Transverse colon (tissue), 4 donors: ENCODE data around the gene NKAIN2. TPM values are rescaled to one million over a fixed set of nuclear protein-coding genes. Genes with fewer than 3 reads are reported as not detected.

ENCODE experiments used
- DNase-seq: peaks from one replicate; pipeline ENCODE4 v3.0.0-alpha.2; 2019
- H3K27ac ChIP-seq, 4 donors: fragments of 200-600 bp; sonication (generic); 2 replicates each; pipeline ENCODE4 v1.5.1; 2016 to 2018; ENCODE audit warnings: inconsistent platforms in 4 of 4
- H3K27me3 ChIP-seq: fragments of 200-600 bp; sonication (generic); 2 replicates; pipeline ENCODE4 v1.5.1; 2017; ENCODE audit warnings: inconsistent platforms
- H3K36me3 ChIP-seq, 4 donors: fragments of 200-600 bp; sonication (generic); 2 replicates each; pipeline ENCODE4 v1.5.1; 2017 to 2019; ENCODE audit warnings: inconsistent platforms in 4 of 4
- H3K4me1 ChIP-seq, 4 donors: fragments of 200-600 bp; sonication (generic); 2 replicates each; pipeline ENCODE4 v1.5.1; 2017 to 2020; ENCODE audit warnings: inconsistent platforms in 4 of 4
- H3K4me3 ChIP-seq, 4 donors: fragments of 200-600 bp; sonication (generic); 1 replicate in 1 of 4; 2 replicates in 3 of 4; pipeline versions ENCODE4 v1.5.1 to v1.6.1; 2017 to 2019; ENCODE audit warnings: inconsistent platforms in 4 of 4
- H3K9me3 ChIP-seq, 2 donors: fragments of 200-600 bp; sonication (generic); 2 replicates each; pipeline ENCODE4 v1.5.1; 2017 to 2019; ENCODE audit warnings: inconsistent platforms in 2 of 2
- EP300 ChIP-seq: sonication (generic); formaldehyde crosslinking; IDR thresholded peaks from one replicate; pipeline ENCODE4 v1.6.1; 2017; ENCODE audit warnings: antibody characterized with exemption, low read depth
- POLR2A ChIP-seq: fragments of 450-650 bp; IDR thresholded peaks from one replicate; pipeline ENCODE4 v1.6.1; 2016; ENCODE audit warnings: antibody characterized with exemption, mild to moderate bottlenecking, moderate library complexity
- POLR2AphosphoS5 ChIP-seq, 3 donors: sonication (generic); formaldehyde crosslinking; IDR thresholded peaks; one replicate each; pipeline ENCODE4 v1.6.1; 2016; ENCODE audit warnings: antibody characterized with exemption in 3 of 3
- WGBS, 2 donors: methylation state at CpG; one replicate each; pipeline ENCODE4 v1.1.5; 2018; ENCODE audit warnings: low coverage in 1 of 2; 5-methylcytosine and 5-hydroxymethylcytosine counted together
- in situ Hi-C, 4 donors: fragments of 200-750 bp; cut with MboI; loops; one replicate each; pipeline versions ENCODE4 v1.15.0 to v1.15.1; 2017; ENCODE audit warnings: low sequenced_read_pairs in 3 of 4, low pct_ligation_motif_present in 1 of 4, low pct_unique_long_range_greater_than_20kb in 1 of 4
- intact Hi-C: fragments of 100-400 bp; cut with DNase I; formaldehyde crosslinking; loops from one replicate; pipeline ENCODE4 v1.15.1; 2023; ENCODE audit warnings: low total_unique reads
- total RNA-seq, 4 donors: library from RNA; depleted of rRNA; stranded (reverse); fragments of >200 nt; gene quantifications; one replicate each; pipeline ENCODE4 v1.1.0, GENCODE V29; 2016
- TF ChIP-seq, protein P1 (sequence below), 5 experiments: fragments of 200-600 bp in 3 of 5; fragments of 450-650 bp in 2 of 5; sonication (generic) in 3 of 5; IDR thresholded peaks; 1 replicate in 2 of 5; 2 replicates in 3 of 5; pipeline ENCODE4 v1.5.1; 2016 to 2017; ENCODE audit warnings: antibody characterized with exemption in 5 of 5, inconsistent platforms in 3 of 5, mild to moderate bottlenecking in 2 of 5, moderate library complexity in 1 of 5

NKAIN2 gene
- total RNA-seq, 4 donors from 2014 or later = 0.32 TPM; not detected in 3

DNA sequence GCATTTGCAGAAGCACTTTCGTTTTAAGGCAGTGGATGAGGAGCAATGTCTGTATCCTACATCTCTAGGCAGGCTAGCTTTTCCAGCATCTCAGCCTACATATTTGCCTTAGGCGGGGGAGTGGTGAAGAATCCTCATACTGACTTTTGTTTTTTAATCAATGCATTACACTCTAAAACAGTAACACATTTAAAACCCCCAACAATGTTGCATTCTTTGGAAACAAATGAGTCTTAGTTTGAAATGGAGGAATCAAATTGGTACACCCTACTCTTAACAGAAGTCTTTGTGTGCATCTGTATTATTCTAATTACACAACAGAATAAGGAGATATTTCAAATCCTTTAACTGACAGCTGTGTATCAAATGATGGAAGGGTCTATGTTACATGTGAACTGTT is 9.0 kb downstream of the NKAIN2 start:
- WGBS, 2 donors = 67 to 79% methylated on average over 1 to 2 of the region's 2 CpGs
- DNase-seq = no peak
- Histone ChIP-seq H3K36me3 (no peaks in the 10 kb centered on the region), H3K27me3 (peaks cover 22% of the 10 kb centered on the region), H3K27ac (no peak overlapping the region), H3K4me3 (no peak overlapping the region), H3K9me3 (no peaks in the 10 kb centered on the region), H3K4me1 (no peaks in the 10 kb centered on the region)
- no peak for TF ChIP-seq EP300
- TF ChIP-seq, protein P1, sequence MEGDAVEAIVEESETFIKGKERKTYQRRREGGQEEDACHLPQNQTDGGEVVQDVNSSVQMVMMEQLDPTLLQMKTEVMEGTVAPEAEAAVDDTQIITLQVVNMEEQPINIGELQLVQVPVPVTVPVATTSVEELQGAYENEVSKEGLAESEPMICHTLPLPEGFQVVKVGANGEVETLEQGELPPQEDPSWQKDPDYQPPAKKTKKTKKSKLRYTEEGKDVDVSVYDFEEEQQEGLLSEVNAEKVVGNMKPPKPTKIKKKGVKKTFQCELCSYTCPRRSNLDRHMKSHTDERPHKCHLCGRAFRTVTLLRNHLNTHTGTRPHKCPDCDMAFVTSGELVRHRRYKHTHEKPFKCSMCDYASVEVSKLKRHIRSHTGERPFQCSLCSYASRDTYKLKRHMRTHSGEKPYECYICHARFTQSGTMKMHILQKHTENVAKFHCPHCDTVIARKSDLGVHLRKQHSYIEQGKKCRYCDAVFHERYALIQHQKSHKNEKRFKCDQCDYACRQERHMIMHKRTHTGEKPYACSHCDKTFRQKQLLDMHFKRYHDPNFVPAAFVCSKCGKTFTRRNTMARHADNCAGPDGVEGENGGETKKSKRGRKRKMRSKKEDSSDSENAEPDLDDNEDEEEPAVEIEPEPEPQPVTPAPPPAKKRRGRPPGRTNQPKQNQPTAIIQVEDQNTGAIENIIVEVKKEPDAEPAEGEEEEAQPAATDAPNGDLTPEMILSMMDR (IDR thresholded peaks at IDR 0.05) = no peak
- TF ChIP-seq POLR2A = no peak
- no peak for TF ChIP-seq POLR2AphosphoS5 (IDR thresholded peaks at IDR 0.05)
- intact Hi-C loops = no loop called here
- in situ Hi-C loops = no loop called here

DNA sequence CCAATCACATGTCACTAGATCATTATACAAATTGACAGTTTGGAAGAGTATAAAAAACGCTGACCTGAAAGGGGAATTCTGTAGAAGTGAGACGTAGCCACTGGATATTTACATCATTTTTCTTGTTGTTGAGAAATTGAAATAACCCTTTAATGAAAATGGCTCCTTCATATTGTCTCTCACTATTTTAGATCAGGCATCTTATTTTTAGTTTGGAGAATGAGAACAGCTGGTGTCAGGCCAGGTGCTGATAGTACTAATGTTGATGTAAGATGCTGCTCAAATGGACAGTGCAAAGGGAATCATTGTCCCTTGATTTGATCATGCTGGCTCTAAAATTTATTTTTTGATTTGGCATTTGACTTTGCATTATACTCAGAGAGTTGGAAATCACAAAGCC is 17.4 kb downstream of the NKAIN2 start:
- in situ Hi-C loops = no loop called here
- no peaks in the 10 kb centered on the region for H3K27me3 ChIP-seq

DNA sequence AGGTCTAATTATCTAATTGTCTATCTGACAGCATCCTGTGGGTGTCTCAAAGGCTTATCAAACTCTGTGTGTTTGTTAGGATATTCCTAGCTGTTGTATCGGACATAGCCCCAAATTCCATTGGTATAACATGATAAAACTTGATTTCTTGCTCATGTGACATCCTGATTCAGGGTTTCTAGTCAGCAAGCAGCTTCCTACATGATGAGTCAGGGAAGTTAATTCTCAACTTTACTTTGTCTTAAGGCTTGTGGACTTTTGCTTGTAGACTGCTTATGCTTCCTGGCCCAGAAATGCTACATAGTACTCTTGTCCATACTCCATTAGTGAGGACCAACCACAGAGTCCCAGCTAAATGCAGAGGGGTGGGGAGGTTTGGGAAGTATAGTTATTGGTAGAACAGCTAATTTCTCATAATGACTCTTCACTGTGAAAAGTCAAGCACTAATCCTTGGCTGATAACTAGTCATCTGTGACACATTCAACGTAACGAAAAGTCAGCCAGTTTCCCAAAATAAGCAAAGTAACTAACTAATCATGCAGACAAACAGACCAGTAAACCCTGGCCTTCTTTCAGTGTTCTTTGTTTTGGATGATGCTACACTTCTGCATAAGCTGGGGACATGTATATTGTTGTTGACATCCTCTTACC is 25.8 kb downstream of the NKAIN2 start:
- no peak for DNase-seq
- H3K4me1 ChIP-seq = no peaks in the 10 kb centered on the region
- in situ Hi-C loops = no loop called here
- no peaks in the 10 kb centered on the region for H3K27me3 ChIP-seq
- H3K27ac ChIP-seq = no peak overlapping the region
- TF ChIP-seq, protein P1 (IDR thresholded peaks at IDR 0.05) = no peak
- TF ChIP-seq POLR2AphosphoS5 (IDR thresholded peaks at IDR 0.05) (no peak), POLR2A (no peak), EP300 (no peak)
- no peak overlapping the region for H3K4me3 ChIP-seq
- intact Hi-C loops = no loop called here
- H3K36me3 ChIP-seq = no peaks in the 10 kb centered on the region
- WGBS, 2 donors = 67 to 69% methylated on average over 1 to 3 of the region's 3 CpGs
- no peaks in the 10 kb centered on the region for H3K9me3 ChIP-seq

More for the DNA sequence above, 17.4 kb downstream of the NKAIN2 start:
- no peaks in the 10 kb centered on the region for H3K9me3 ChIP-seq
- 61 to 78% methylated on average over 2 of the region's 2 CpGs for WGBS, 2 donors
- no peak overlapping the region for H3K4me3 ChIP-seq
- DNase-seq = no peak
- H3K36me3 ChIP-seq = no peaks in the 10 kb centered on the region
- H3K27ac ChIP-seq = no peak overlapping the region
- no peaks in the 10 kb centered on the region for H3K4me1 ChIP-seq
- intact Hi-C loops = no loop called here
- TF ChIP-seq POLR2A (no peak), POLR2AphosphoS5 (IDR thresholded peaks at IDR 0.05) (no peak), EP300 (no peak)
- TF ChIP-seq, protein P1 (IDR thresholded peaks at IDR 0.05) = no peak

DNA sequence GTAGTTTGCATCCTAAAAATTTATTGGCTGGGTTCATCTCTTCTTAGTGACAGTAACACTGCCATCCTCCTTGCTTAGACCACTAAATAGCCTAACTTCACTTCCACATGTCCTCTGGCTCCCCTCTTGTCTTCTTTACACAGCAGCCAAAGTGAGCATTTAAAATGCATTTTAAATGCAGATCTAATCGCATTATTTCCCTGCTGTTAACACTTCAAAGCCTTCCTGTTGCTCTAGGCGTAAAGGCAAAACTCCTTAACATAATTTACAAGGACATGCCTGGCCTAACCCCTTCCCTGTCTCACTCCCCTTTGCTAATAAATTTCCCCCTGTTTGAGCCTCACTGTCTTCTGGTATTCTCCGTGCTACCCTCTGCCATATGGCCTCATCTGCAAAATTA is 26.5 kb downstream of the NKAIN2 start:
- H3K4me1 ChIP-seq = no peaks in the 10 kb centered on the region
- no peak overlapping the region for H3K27ac ChIP-seq
- 19 to 23% methylated on average over 3 of the region's 3 CpGs for WGBS, 2 donors
- TF ChIP-seq POLR2AphosphoS5 (IDR thresholded peaks at IDR 0.05) = no peak
- no peak for TF ChIP-seq POLR2A
- no peak for TF ChIP-seq EP300
- TF ChIP-seq, protein P1 (IDR thresholded peaks at IDR 0.05) = no peak
- H3K9me3 ChIP-seq = no peaks in the 10 kb centered on the region
- in situ Hi-C loops (no loop called here), intact Hi-C loops (loop anchor here (5.0 kb wide), 1 partner anchor 202 kb away; no protein-coding TSS in a partner anchor)
- H3K4me3 ChIP-seq = no peak overlapping the region
- no peaks in the 10 kb centered on the region for H3K27me3 ChIP-seq
- no peaks in the 10 kb centered on the region for H3K36me3 ChIP-seq
- DNase-seq = no peak
